Measurements from ENCODE around the gene ACP6. TPM values are rescaled to one million over a fixed set of nuclear protein-coding genes. Genes with fewer than 3 reads are reported as not detected.
A peak's percentile ranks its signal among the peaks of the same experiment; 100 is the strongest.
"Not testable (repeated sequence)": the region's sequence is repeated elsewhere in the genome, so short reads cannot be mapped to it uniquely, and the experiment has no call there.

ACP6 gene
- total RNA-seq, result 10 to 100 TPM; 19.4 to 19.5 TPM

DNA sequence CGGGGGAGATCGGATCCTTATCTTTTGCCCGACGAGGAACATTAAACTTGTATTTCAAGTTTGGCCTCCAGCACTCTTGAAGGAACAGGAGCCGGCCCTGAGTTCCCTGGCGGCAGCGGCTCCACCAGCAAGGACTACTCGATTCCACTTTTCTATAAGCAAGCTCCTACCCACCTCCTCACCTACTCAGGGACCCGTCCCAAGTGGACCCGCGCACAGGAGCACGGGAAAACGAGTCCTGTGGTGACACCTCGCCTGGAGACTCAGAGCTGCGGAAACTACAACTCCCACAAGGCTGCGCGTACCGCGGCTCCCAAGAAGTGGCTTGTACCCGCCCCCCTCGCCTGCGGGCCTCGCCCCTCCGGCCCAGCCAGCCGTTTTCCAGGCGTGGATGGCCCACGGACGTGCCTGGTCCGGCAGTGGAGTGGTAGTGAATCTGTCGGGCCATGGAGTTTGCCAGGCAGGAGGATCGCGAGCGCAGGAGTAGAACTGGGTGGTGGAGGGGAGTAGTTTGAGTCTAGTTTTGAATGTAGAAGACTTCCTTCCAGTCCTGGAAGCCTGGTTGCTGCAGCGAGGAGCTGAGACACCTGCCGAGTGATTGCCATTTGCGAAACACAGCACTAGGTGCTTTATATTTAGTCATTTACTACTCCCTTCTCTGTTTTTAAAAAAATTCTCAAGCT, at the start of gene ACP6:
Gene ACP6, minus strand, starts transcription at position 206 of the 683 bp plus-strand sequence. CDS start 476 bp downstream, outside the sequence.
- DNase-seq (peak; percentile 93), ATAC-seq (peak; percentile 96)
- CTCF ChIA-PET, result interaction anchor here (0.8 to 1.5 kb wide), 7 partner anchors 13 to 219 kb away, joined by 3 to 9 read pairs (median 3); no protein-coding TSS in a partner anchor
- Mint-ChIP-seq H3K4me1 (ENCODE audit: low read depth) (peaks cover 31% of the 10 kb centered on the region), H3K4me3 (peak within 1 kb of the TSS; percentile 85), H3K27ac (peak within 1 kb of the TSS; percentile 86), H3K27me3 (ENCODE audit: low read depth) (peaks cover 19% of the 10 kb centered on the region), H3K36me3 (ENCODE audit: low read depth) (peaks cover under 1% of the 10 kb centered on the region), H3K9me3 (ENCODE audit: insufficient read depth) (no peaks in the 10 kb centered on the region)
- POLR2A ChIA-PET, result interaction anchor here (0.8 to 1.1 kb wide), 3 partner anchors 13 to 23 kb away, joined by 3 to 11 read pairs (median 4); no protein-coding TSS in a partner anchor

- no peaks in the 10 kb centered on the region for H3K36me3 Mint-ChIP-seq (ENCODE audit: low read depth)
- H3K4me1 Mint-ChIP-seq (ENCODE audit: low read depth), result no peaks in the 10 kb centered on the region
- CTCF ChIA-PET, result no interaction called here
- POLR2A ChIA-PET, result no interaction called here
- H3K27me3 Mint-ChIP-seq (ENCODE audit: low read depth), result peaks cover 28% of the 10 kb centered on the region
- no peak overlapping the region for H3K4me3 Mint-ChIP-seq
- DNase-seq (no peak), ATAC-seq (no peak)
- no peaks in the 10 kb centered on the region for H3K9me3 Mint-ChIP-seq (ENCODE audit: insufficient read depth)
- H3K27ac Mint-ChIP-seq, result no peak overlapping the region
Measured at GRCh38 chr1:147719711-147720225, 49.4 kb upstream of the ACP6 start.

- POLR2A ChIA-PET, result no interaction called here
- CTCF ChIA-PET, result no interaction called here
Measured at GRCh38 chr1:147719029-147719698, 48.8 kb upstream of the ACP6 start.

DNA sequence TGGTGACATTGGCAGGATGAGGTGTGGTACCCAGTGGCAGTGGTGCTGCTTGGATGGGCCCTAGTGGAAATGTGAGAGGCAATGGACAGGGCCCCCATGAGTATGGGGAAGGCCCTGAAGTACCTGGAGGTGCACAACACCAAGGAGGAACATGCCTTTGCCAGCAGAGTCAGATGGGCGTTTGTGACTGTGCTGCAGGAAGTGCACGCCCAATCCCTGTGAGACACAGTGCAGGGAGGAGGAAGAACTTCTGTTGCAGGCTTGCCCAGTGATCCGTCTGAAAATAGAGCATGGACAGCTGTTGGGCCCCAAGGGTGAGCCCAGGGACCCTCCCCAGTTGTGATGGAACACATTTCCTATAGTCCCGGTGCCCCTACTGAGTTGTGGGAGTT, 47.4 kb upstream of the ACP6 start:
- ChIA-PET POLR2A (no interaction called here), CTCF (no interaction called here)
- H3K9me3 Mint-ChIP-seq (ENCODE audit: insufficient read depth), result no peaks in the 10 kb centered on the region
- DNase-seq (no peak), ATAC-seq (no peak)
- H3K27me3 Mint-ChIP-seq (ENCODE audit: low read depth), result peaks cover 31% of the 10 kb centered on the region
- H3K27ac Mint-ChIP-seq, result no peak overlapping the region
- H3K36me3 Mint-ChIP-seq (ENCODE audit: low read depth), result no peaks in the 10 kb centered on the region
- no peak overlapping the region for H3K4me3 Mint-ChIP-seq
- H3K4me1 Mint-ChIP-seq (ENCODE audit: low read depth), result no peaks in the 10 kb centered on the region

More at GRCh38 chr1:147719029-147719698, 48.8 kb upstream of the ACP6 start:
- Mint-ChIP-seq H3K4me3 (no peak overlapping the region), H3K27ac (no peak overlapping the region), H3K36me3 (ENCODE audit: low read depth) (no peaks in the 10 kb centered on the region), H3K27me3 (ENCODE audit: low read depth) (peaks cover 34% of the 10 kb centered on the region), H3K9me3 (ENCODE audit: insufficient read depth) (no peaks in the 10 kb centered on the region), H3K4me1 (ENCODE audit: low read depth) (no peaks in the 10 kb centered on the region)
- ATAC-seq (no peak), DNase-seq (no peak)

DNA sequence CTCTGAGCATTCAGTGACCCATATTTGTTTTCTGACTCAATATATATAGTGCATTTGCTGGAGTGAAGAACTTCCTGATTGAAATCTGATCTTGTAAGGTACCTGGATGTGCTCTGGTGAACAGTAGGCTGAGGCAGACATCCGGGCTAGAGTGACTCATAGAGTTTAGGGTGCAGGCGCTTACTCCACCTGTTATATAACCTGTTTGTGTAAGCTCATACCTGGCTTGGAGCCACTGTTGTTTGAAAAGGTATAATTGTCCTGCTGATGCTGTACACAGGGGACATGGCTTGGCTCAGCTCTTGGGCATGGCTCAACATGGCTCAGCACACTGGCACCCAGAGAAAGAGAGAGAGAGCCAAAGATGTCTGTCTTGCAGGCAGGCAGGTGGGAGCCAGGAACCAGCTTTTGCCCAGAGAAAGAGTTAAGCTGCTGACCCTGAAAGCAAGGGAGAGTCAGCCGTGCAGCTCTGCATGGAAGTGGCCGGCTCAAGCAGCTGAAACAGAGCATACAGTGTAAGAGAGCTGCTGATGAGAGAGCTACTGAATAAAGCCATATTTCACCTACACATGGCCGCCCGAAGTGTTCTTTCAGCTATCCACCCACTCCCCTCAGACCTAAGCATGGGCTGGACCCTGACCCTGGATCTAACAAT, 46.9 kb upstream of the ACP6 start:
- ChIA-PET CTCF (interaction anchor here (1.0 kb wide), 1 partner anchor 77 kb away, joined by 4 read pairs; no protein-coding TSS in a partner anchor), POLR2A (no interaction called here)
- no peaks in the 10 kb centered on the region for H3K4me1 Mint-ChIP-seq (ENCODE audit: low read depth)
- no peak for DNase-seq
- no peaks in the 10 kb centered on the region for H3K36me3 Mint-ChIP-seq (ENCODE audit: low read depth)
- H3K4me3 Mint-ChIP-seq, result no peak overlapping the region
- H3K9me3 Mint-ChIP-seq (ENCODE audit: insufficient read depth), result no peaks in the 10 kb centered on the region
- no peak overlapping the region for H3K27ac Mint-ChIP-seq
- H3K27me3 Mint-ChIP-seq (ENCODE audit: low read depth), result peaks cover 30% of the 10 kb centered on the region
- ATAC-seq, result no peak

DNA sequence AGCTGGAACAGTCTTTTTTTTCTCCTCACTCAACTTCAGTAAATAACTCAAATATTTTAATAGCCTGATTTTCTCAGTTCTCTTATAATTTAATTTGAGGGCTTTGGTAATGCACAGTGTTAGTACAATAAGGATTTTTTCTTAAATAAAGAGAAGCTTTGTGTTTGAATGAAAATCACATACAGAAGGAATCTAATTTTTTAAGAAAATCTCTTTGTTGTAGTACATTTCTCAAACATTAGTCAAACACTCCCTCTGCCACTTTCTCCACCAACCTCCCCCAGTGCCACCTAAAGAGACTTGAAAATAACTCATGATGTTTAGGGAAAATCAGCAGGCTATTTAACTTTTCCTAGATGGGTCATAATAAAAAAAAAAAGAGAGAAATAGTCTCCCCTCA, 42.3 kb upstream of the ACP6 start:
- no peak for ATAC-seq
- ChIA-PET POLR2A (no interaction called here), CTCF (no interaction called here)
- no peaks in the 10 kb centered on the region for H3K36me3 Mint-ChIP-seq (ENCODE audit: low read depth)
- no peak overlapping the region for H3K27ac Mint-ChIP-seq
- no peak overlapping the region for H3K4me3 Mint-ChIP-seq
- H3K27me3 Mint-ChIP-seq (ENCODE audit: low read depth), result peaks cover 50% of the 10 kb centered on the region
- H3K9me3 Mint-ChIP-seq (ENCODE audit: insufficient read depth), result no peaks in the 10 kb centered on the region
- no peak for DNase-seq
- H3K4me1 Mint-ChIP-seq (ENCODE audit: low read depth), result no peaks in the 10 kb centered on the region

DNA sequence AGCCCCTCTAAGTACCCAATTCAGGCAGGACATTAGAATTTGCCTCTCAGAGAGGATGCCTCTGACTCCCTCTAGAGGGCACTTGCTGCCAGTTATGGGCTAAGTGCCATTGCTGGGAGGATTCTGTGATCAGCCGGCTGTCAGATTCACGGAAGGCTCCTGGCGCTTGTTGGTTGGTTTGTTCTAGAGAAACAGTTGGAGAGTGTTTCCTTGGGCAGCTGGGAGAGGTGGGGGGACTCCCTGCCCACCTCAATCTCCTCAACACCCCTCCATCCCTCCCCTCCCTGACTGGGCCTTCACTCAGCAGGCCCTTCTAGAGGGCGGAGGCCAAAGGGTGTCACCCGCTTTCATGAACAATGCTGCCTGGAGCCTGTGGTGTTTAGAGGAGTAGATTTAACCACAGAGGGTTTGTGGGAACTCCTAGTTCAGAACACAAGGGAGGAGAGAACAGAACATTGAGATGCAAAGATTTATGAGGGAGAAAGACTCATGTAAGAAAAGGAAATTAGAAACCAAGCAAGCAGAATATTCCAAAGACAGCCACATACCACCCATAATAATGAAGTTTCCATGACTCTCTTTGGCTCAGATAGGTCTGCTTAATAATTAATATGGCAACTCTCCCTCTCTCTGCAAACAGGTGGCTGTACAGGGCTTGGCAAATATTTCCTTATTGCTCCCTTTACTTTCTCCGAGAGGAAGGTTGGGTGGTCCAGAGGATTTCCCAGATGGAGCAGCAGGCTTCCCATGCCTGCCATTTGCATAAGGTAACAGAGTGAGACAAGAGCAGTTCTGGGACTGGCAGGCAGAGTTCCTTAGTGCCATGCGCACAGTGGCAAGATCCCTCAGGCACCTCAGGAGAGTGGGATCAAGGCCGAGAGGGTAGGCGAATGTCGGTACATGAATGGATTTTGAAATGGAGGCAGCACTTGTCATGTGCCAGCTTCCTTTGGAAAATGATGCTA, 30.0 kb upstream of the ACP6 start:
- H3K27ac Mint-ChIP-seq, result no peak overlapping the region
- ATAC-seq, result peak; percentile 94
- H3K36me3 Mint-ChIP-seq (ENCODE audit: low read depth), result no peaks in the 10 kb centered on the region
- no peaks in the 10 kb centered on the region for H3K9me3 Mint-ChIP-seq (ENCODE audit: insufficient read depth)
- ChIA-PET CTCF (interaction anchor here (0.8 to 3.1 kb wide), 3 partner anchors 21 to 192 kb away, joined by 3 to 8 read pairs (median 4); no protein-coding TSS in a partner anchor), POLR2A (no interaction called here)
- H3K4me1 Mint-ChIP-seq (ENCODE audit: low read depth), result peaks cover 10% of the 10 kb centered on the region
- H3K4me3 Mint-ChIP-seq, result no peak overlapping the region
- H3K27me3 Mint-ChIP-seq (ENCODE audit: low read depth), result peaks cover 38% of the 10 kb centered on the region
- DNase-seq, result peak; percentile 79

GRCh38 chr1:147699686-147700041, 29.3 kb upstream of the ACP6 start:
- Mint-ChIP-seq H3K4me3 (no peak overlapping the region), H3K36me3 (ENCODE audit: low read depth) (no peaks in the 10 kb centered on the region), H3K27me3 (ENCODE audit: low read depth) (peaks cover 42% of the 10 kb centered on the region), H3K9me3 (ENCODE audit: insufficient read depth) (no peaks in the 10 kb centered on the region), H3K27ac (no peak overlapping the region), H3K4me1 (ENCODE audit: low read depth) (peaks cover 10% of the 10 kb centered on the region)
- POLR2A ChIA-PET, result no interaction called here
- CTCF ChIA-PET, result interaction anchor here (0.7 to 3.1 kb wide), 4 partner anchors 53 to 207 kb away, joined by 3 to 8 read pairs (median 4); no protein-coding TSS in a partner anchor
- ATAC-seq (peak; percentile 37), DNase-seq (no peak)

- DNase-seq (no peak), ATAC-seq (no peak)
- Mint-ChIP-seq H3K36me3 (ENCODE audit: low read depth) (peaks cover 4% of the 10 kb centered on the region), H3K4me3 (no peak overlapping the region), H3K27me3 (ENCODE audit: low read depth) (peaks cover 20% of the 10 kb centered on the region), H3K4me1 (ENCODE audit: low read depth) (no peaks in the 10 kb centered on the region), H3K27ac (no peak overlapping the region), H3K9me3 (ENCODE audit: insufficient read depth) (peaks cover 37% of the 10 kb centered on the region)
- ChIA-PET CTCF (interaction anchor here (0.6 to 1.6 kb wide), 2 partner anchors 13 to 662 kb away, joined by 3 to 5 read pairs; partner anchors contain the start of gene ACP6), POLR2A (no interaction called here)
Measured at GRCh38 chr1:147683163-147683763, 12.9 kb upstream of the ACP6 start.

DNA sequence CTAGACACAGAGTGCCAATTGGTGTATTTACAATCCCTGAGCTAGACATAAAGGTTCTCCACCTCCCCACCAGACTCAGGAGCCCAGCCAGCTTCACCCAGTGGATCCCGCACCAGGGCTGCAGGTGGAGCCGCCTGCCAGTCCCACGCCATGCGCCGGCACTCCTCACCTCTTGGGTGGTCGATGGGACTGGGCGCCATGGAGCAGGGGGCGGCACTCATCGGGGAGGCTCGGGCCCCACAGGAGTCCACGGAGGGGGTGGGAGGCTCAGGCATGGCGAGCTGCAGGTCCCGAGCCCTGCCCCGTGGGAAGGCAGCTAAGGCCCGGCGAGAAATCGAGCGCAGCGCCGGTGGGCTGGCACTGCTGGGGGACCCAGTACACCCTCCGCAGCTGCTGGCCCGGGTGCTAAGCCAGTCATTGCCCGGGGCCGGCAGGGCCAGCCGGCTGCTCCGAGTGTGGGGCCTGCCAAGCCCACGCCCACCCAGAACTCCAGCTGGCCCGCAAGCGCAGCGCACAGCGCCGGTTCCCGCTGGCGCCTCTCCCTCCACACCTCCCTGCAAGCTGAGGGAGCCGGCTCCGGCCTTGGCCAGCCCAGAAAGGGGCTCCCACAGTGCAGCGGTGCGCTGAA, 10.4 kb upstream of the ACP6 start:
- H3K27ac Mint-ChIP-seq; H3K4me1 Mint-ChIP-seq (ENCODE audit: low read depth); DNase-seq; H3K4me3 Mint-ChIP-seq; ATAC-seq; H3K36me3 Mint-ChIP-seq (ENCODE audit: low read depth); POLR2A ChIA-PET; CTCF ChIA-PET: not testable (repeated sequence)
- H3K27me3 Mint-ChIP-seq (ENCODE audit: low read depth), result peaks cover 14% of the 10 kb centered on the region
- H3K9me3 Mint-ChIP-seq (ENCODE audit: insufficient read depth), result peaks cover 35% of the 10 kb centered on the region
